ENCODE data around the gene SLC6A6. TPM values are rescaled to one million over a fixed set of nuclear protein-coding genes. Genes with fewer than 3 reads are reported as not detected.
"Not testable (repeated sequence)": the region's sequence is repeated elsewhere in the genome, so short reads cannot be mapped to it uniquely, and the experiment has no call there.

The SLC6A6 gene
- polyA plus RNA-seq, 4 donors, result 16.0 to 26.0 (median 21.2) TPM

DNA sequence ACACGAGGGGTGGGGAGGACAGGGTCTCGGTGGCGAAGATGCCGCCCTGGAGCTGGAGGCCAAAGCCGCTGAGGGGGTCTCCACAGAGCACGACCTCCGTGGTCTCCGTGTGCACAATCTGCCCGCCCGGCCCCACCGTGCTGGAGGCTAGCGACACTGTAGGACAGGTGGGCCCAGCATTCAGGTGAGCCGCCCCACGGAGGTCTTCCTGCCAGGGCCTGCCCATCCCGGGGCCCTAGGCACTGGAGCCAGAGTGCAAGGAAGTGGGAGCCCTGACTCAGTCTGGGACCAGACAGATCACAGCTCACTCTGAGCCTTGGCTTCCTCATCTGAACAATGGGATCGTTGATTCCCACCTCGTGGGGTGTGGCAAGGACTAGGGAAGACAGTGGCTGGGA is 111.9 kb downstream of the SLC6A6 start:
- DNase-seq (ENCODE audit: low read depth in 4 of 4, low spot score in 2 of 4), result no peak

DNA sequence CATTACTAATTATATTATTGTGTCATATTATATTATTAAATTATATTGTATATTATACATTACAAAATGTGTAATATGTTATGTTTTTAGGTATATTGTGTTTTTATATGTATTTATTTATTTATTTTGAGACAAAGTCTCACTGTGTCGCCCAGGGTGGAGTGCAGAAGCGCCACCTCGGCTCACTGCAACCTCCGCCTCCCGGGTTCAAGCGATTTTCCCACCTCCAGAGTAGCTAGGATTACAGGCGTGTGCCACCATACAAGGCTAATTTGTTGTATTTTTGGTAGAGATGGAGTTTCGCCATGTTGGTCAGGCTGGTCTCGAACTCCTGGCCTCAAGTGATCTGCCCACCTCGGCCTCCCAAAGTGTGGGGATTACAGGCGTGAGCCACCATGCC is 113.1 kb downstream of the SLC6A6 start:
- DNase-seq (ENCODE audit: low read depth in 4 of 4, low spot score in 2 of 4), result not testable (repeated sequence)

GRCh38 chr3:14516738-14517345 is 114.4 kb downstream of the SLC6A6 start:
- DNase-seq (ENCODE audit: low read depth in 4 of 4, low spot score in 2 of 4), result no peak

- DNase-seq (ENCODE audit: low read depth in 4 of 4, low spot score in 2 of 4), result no peak
Measured at GRCh38 chr3:14517601-14518431, 115.4 kb downstream of the SLC6A6 start.

- no peak for DNase-seq (ENCODE audit: low read depth in 4 of 4, low spot score in 2 of 4)
Measured at GRCh38 chr3:14518432-14518802, 116.0 kb downstream of the SLC6A6 start.

GRCh38 chr3:14518893-14519292 is 116.5 kb downstream of the SLC6A6 start:
- no peak for DNase-seq (ENCODE audit: low read depth in 4 of 4, low spot score in 2 of 4)

- no peak for DNase-seq (ENCODE audit: low read depth in 4 of 4, low spot score in 2 of 4)
Measured at GRCh38 chr3:14519406-14519805, 117.0 kb downstream of the SLC6A6 start.

DNA sequence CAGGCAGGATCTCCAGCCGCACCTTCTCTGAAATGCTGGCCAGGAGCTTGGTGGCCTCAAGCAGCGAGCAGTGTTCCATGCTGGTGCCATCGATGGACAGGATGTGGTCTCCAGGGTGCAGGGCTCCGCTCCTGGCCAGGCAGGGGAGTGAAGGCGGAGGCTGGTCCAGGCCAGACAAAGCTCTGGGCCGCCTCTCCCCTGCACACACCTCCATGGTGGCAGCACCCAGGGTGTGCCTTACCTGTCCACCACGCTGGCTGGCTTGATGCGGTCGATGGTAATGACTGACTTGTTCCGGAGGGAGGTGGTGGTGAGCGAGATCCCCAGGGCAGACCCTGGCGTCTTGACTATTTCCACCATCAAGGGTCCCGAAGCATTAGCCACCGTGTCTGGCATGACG is 117.7 kb downstream of the SLC6A6 start:
- no peak for DNase-seq (ENCODE audit: low read depth in 4 of 4, low spot score in 2 of 4)

- no peak for DNase-seq (ENCODE audit: low read depth in 4 of 4, low spot score in 2 of 4)
Measured at GRCh38 chr3:14520967-14521366, 118.6 kb downstream of the SLC6A6 start.

GRCh38 chr3:14521611-14522010 is 119.2 kb downstream of the SLC6A6 start:
- DNase-seq (ENCODE audit: low read depth in 4 of 4, low spot score in 2 of 4), result no peak

DNA sequence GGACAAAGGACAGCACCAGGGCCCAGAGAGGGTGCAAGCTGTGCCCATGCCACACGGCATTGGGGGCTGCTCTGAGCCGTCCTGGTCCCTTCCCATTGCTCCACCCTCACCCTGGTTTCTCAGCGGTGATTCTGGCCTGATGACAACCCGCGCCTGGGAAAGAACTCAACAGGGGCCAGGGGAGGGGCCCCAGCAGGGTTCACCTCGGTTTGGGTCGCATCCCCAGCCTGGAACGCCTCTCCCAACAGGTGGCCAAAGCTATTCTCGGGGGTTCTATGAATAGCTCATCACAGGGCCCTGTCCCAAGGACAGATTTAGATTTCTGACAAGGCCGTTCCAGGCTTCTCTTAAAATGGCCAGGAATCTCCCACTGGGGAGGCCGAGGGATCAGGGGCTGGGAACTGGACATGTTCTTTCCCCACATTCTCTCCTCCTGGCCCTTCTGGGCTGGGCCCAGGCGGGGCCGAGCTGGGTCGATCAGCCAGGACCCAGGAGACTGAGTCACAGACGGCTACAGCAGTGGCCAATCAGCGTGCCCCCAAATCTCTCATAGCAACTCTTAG is 119.8 kb downstream of the SLC6A6 start:
- DNase-seq (ENCODE audit: low read depth in 4 of 4, low spot score in 2 of 4), result no peak

DNA sequence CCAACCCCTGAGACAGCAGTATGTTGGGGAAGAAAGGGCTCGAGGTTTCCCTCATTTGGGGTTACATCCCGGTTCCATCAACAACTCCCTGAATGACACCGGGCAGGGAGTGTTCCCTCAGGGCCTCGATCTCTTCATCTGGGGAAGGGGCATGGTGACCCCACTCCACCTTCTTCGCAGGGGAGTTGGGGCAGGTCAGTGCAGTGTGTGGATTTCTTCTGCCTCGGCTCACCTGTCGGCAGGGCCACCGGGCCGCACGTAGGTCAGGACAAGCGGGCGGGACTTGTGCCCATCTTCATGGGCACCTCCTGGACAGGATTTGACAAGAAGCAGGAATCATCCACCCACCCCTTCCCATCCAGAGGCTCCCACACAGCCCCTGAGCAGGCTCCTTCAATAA is 120.4 kb downstream of the SLC6A6 start:
- DNase-seq (ENCODE audit: low read depth in 4 of 4, low spot score in 2 of 4), result no peak

DNA sequence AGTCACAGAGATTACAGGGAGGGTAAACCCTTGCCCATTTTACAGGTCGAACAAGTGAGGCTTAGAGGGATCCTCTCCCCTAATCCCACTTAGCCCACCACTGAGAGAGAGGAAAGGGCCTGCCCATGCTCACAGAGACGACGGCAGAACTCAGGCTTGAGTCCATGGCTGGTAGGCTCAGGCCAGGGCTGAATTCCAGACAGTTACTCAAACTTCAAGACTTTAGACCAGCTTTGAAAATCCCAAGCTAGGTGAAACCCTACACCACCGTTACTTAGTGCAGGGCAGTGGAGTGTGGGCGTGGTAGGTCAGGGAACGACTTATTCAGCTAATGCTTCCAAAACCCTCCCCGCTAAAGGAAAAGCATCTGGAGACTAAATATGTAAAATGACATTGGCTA is 121.4 kb downstream of the SLC6A6 start:
- DNase-seq (ENCODE audit: low read depth in 4 of 4, low spot score in 2 of 4), result no peak

- no peak for DNase-seq (ENCODE audit: low read depth in 4 of 4, low spot score in 2 of 4)
Measured at GRCh38 chr3:14524311-14524711, 121.9 kb downstream of the SLC6A6 start.

DNA sequence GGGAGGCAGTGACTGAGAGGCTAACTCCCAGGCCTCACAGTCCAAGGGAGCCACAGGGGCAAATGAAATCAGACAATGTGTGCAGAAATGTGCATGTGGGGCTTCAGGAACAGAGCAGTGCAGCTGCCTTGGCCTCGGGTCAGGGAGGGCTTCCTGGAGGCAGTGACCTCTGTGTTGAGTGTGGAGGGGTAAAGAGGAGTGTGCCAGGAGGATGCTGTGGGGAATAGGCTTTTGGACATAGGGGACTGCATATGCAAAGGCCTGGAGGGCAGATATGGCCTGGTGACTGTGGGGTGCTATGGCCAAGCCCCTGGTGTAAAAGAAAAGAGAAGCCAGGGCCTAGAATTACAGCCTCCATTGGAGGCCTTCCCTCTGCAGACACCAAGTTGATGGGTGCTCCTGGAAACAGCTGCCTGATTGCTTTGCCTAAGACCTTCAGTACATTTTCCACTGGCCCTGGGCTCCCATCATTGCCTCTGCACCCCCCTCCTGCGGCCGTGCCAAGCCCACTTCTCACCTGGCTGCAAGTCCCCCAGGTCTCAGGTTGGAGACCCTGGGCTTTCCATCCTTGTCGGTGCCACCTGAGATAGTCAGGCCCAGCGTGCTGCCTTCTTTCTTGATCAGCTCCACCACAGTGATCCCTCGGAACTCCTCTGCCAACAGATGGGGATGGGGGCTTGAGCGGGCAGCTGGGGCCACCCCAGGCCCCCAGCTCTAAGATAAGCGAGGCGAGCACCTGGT is 122.7 kb downstream of the SLC6A6 start:
- DNase-seq (ENCODE audit: low read depth in 4 of 4, low spot score in 2 of 4), result no peak

DNA sequence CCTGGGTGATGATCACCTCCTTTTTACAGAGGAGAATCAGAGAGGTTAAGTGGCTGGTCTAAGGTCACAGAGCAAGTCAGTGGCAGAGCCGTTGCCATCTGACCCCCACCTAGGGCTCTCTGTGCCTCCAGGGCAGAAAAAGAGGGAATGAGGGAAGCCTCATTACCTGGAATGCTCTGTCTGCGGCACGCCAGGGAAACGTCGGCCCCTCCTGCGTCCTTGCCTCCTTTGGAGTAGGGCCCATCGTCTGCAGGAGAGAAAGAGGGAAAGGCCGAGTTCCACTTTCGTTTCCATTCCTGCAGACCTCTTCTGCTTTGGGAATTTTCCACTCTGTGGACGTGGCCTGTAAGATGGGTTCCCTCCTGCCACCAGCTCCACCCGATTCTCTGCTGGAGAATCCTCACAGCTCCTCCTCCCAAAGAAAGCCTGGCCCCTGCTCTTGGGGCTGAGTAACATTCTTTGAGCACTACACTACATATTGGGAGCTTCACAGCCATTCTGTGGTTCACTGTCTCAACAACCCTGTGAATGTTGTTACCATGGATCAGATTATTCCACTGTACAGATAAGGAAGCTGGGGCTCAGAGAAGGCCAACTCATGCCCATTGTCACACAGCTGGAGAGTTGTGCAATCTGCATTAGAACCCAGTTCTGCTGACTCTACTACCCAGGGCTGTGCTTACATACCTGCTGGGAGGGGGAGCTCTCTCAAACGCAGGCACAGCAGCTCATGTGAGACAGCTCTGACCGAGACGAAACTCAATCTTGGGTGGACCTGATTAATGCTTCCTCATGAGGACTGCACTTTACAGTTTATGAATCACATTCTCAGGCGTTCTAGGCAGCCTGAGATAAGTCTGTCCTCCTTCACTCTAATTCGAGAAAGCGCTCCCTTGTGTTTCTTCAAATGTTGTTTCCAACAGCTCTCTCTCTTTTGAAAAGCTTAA is 123.6 kb downstream of the SLC6A6 start:
- no peak for DNase-seq (ENCODE audit: low read depth in 4 of 4, low spot score in 2 of 4)

DNA sequence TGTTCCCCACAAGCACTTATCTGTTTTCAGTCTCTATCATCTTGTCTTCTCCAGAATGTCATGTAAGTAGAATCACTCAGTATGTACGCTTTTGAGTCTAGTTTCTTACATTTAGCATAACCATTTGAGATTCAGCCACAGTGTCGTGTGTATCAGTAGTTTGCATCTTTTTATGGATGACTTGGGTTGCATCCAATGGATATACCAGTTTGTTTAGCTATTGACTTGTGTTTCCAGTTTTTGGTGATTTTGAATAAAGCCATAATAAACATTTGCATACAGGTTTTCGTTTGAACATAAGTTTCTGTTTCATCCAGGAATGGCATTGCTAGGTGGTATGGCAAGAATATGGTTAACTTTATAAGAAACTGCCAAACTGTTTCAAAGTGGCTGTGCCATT is 125.7 kb downstream of the SLC6A6 start:
- DNase-seq (ENCODE audit: low read depth in 4 of 4, low spot score in 2 of 4), result no peak

GRCh38 chr3:14531856-14532395 is 129.5 kb downstream of the SLC6A6 start:
- DNase-seq (ENCODE audit: low read depth in 4 of 4, low spot score in 2 of 4), result no peak

GRCh38 chr3:14532691-14533456 is 130.5 kb downstream of the SLC6A6 start:
- DNase-seq (ENCODE audit: low read depth in 4 of 4, low spot score in 2 of 4), result no peak
